ENCODE results near the gene DDR2.
"Not testable (repeated sequence)": the region's sequence is repeated elsewhere in the genome, so short reads cannot be mapped to it uniquely, and the experiment has no call there.

DDR2 gene

DNA sequence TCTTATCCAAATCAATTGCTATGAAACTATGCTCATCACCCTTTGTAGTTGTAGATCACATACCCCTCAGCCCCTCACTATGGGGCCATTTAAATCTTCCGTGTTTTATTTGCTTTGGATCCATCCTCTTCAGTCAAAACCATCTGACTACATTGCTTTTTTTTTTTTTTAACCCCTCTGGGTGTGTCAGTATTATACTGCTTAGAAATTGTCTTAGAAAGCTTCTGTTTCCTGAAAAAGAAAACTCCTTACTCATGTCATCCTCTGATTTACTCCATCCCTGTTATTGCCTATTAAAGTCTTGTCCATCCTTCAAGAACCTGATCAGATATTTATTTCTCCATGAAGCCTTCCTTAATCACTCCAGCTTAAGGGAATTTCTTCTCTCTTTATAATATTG, 84.3 kb downstream of the DDR2 start:
- Histone ChIP-seq H3K27me3 (ENCODE audit: control insufficient read depth in 1 of 2, insufficient read depth in 2 of 2, low read length in 2 of 2) (no peaks in the 10 kb centered on the region), H3K9ac (ENCODE audit: low read depth in 1 of 2, low read length in 2 of 2) (no peak overlapping the region), H3K4me1 (ENCODE audit: control insufficient read depth in 1 of 2, insufficient read depth in 2 of 2, low read length in 2 of 2) (no peaks in the 10 kb centered on the region), H3K27ac (ENCODE audit: low read depth, low read length) (no peak overlapping the region), H3K4me3 (ENCODE audit: low read depth in 1 of 2, low read length in 2 of 2) (no peak overlapping the region), H3K9me3 (ENCODE audit: control insufficient read depth in 1 of 2, low read length in 2 of 2) (no peaks in the 10 kb centered on the region), H3K36me3 (ENCODE audit: control insufficient read depth in 1 of 2, insufficient read depth in 2 of 2, low read length in 2 of 2) (no peaks in the 10 kb centered on the region)

DNA sequence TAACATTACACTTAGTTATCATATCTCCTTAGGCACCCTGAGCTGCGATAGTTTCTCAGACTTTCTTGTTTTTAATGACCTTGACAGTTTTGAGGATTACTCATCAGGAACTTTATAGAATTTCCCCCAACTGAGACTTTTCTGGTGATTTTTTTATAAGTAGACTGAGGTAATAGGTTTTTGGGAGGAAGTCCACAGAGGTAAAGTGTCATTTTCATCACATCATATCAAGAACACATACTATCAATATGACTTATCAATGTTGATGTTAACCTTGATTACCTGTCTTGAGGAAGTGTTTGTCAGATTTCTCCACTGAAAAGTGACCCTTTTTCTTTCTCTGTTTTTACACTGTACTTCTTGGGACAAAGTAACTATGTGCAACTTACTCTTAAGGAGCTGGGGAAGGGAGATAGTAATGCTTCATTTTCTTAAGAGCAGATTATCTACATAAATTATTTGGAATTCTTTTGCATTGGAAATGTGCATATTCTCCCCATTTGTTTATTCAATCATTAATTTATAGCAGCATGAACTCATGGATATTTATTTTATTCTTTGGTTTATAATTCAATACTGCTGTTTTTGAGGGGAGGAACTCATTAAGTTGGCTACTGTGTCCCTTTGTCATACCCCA, 85.4 kb downstream of the DDR2 start:
- no peaks in the 10 kb centered on the region for H3K27me3 ChIP-seq (ENCODE audit: control insufficient read depth in 1 of 2, insufficient read depth in 2 of 2, low read length in 2 of 2)
- H3K27ac ChIP-seq (ENCODE audit: low read depth, low read length), result no peak overlapping the region

DNA sequence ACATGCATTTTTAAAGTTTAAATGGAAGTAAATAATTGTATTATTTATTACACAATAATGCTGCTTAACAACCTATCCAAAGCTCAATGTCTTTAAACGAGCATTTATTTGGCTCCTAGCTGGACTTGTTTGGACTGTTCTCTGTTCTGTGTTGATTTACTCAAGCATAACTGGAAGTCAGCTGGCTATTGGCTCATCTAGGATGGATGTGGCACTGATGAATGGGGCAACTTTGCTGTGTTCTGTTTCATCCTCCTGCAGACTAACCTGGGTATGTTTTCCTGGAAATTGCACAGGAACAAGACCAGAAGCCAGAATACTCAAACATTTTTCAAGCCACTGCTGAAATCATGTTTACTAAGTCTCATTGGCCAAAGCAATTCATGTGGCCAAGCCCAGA, 87.4 kb downstream of the DDR2 start:
- H3K36me3 ChIP-seq (ENCODE audit: control insufficient read depth in 1 of 2, insufficient read depth in 2 of 2, low read length in 2 of 2), result no peaks in the 10 kb centered on the region
- H3K27ac ChIP-seq (ENCODE audit: low read depth, low read length), result no peak overlapping the region
- H3K4me3 ChIP-seq (ENCODE audit: low read depth in 1 of 2, low read length in 2 of 2), result no peak overlapping the region
- no peaks in the 10 kb centered on the region for H3K4me1 ChIP-seq (ENCODE audit: control insufficient read depth in 1 of 2, insufficient read depth in 2 of 2, low read length in 2 of 2)
- no peak overlapping the region for H3K9ac ChIP-seq (ENCODE audit: low read depth in 1 of 2, low read length in 2 of 2)
- H3K9me3 ChIP-seq (ENCODE audit: control insufficient read depth in 1 of 2, low read length in 2 of 2), result no peaks in the 10 kb centered on the region
- H3K27me3 ChIP-seq (ENCODE audit: control insufficient read depth in 1 of 2, insufficient read depth in 2 of 2, low read length in 2 of 2), result no peaks in the 10 kb centered on the region

More for the DNA sequence above, 85.4 kb downstream of the DDR2 start:
- no peak overlapping the region for H3K4me3 ChIP-seq (ENCODE audit: low read depth in 1 of 2, low read length in 2 of 2)
- no peak overlapping the region for H3K9ac ChIP-seq (ENCODE audit: low read depth in 1 of 2, low read length in 2 of 2)
- H3K36me3 ChIP-seq (ENCODE audit: control insufficient read depth in 1 of 2, insufficient read depth in 2 of 2, low read length in 2 of 2), result no peaks in the 10 kb centered on the region
- H3K9me3 ChIP-seq (ENCODE audit: control insufficient read depth in 1 of 2, low read length in 2 of 2), result no peaks in the 10 kb centered on the region
- H3K4me1 ChIP-seq (ENCODE audit: control insufficient read depth in 1 of 2, insufficient read depth in 2 of 2, low read length in 2 of 2), result no peaks in the 10 kb centered on the region

DNA sequence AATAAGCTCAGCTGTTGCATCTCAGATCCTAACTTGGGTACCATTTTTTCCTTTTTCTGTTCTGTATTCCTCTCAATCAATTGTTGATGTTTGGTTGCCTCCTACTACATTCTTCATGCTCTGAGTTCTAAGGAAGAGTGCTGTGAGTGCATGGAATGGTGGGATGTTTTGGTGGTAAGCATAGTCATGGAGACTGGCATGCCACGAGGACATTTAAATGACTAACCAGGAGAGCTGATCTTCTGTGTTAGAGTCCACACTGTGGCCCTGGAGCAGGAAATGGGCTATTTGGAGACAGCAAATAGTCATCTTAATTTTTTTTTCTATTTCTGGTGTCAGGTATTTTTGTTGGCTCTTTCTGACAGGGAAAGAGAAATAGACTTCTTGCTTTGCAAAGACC, 88.7 kb downstream of the DDR2 start:
- H3K4me3 ChIP-seq (ENCODE audit: low read depth in 1 of 2, low read length in 2 of 2), result no peak overlapping the region
- H3K36me3 ChIP-seq (ENCODE audit: control insufficient read depth in 1 of 2, insufficient read depth in 2 of 2, low read length in 2 of 2), result no peaks in the 10 kb centered on the region
- H3K9me3 ChIP-seq (ENCODE audit: control insufficient read depth in 1 of 2, low read length in 2 of 2), result no peaks in the 10 kb centered on the region
- no peaks in the 10 kb centered on the region for H3K4me1 ChIP-seq (ENCODE audit: control insufficient read depth in 1 of 2, insufficient read depth in 2 of 2, low read length in 2 of 2)
- no peak overlapping the region for H3K27ac ChIP-seq (ENCODE audit: low read depth, low read length)
- H3K27me3 ChIP-seq (ENCODE audit: control insufficient read depth in 1 of 2, insufficient read depth in 2 of 2, low read length in 2 of 2), result no peaks in the 10 kb centered on the region
- no peak overlapping the region for H3K9ac ChIP-seq (ENCODE audit: low read depth in 1 of 2, low read length in 2 of 2)

DNA sequence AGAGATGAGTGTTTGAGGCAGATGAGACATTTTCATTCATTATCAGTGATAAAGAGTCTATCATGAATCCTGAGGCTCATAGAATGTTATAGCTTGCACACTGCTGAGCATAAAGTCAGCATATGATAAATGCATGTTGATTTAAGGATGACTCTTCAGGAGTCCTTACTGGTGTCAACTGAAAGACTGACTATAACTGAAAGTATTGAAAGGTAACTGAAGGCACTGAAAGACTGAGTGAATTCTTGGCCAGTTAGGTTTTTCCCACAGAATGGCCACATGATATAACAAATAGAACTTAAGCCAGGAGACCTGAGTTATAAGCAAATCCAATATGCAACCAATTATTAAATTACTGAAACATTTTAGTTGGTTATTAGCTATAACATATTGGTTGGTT, 89.2 kb downstream of the DDR2 start:
- Histone ChIP-seq H3K4me3 (ENCODE audit: low read depth in 1 of 2, low read length in 2 of 2) (no peak overlapping the region), H3K27ac (ENCODE audit: low read depth, low read length) (no peak overlapping the region), H3K9me3 (ENCODE audit: control insufficient read depth in 1 of 2, low read length in 2 of 2) (no peaks in the 10 kb centered on the region), H3K27me3 (ENCODE audit: control insufficient read depth in 1 of 2, insufficient read depth in 2 of 2, low read length in 2 of 2) (no peaks in the 10 kb centered on the region), H3K4me1 (ENCODE audit: control insufficient read depth in 1 of 2, insufficient read depth in 2 of 2, low read length in 2 of 2) (no peaks in the 10 kb centered on the region), H3K9ac (ENCODE audit: low read depth in 1 of 2, low read length in 2 of 2) (no peak overlapping the region), H3K36me3 (ENCODE audit: control insufficient read depth in 1 of 2, insufficient read depth in 2 of 2, low read length in 2 of 2) (no peaks in the 10 kb centered on the region)

DNA sequence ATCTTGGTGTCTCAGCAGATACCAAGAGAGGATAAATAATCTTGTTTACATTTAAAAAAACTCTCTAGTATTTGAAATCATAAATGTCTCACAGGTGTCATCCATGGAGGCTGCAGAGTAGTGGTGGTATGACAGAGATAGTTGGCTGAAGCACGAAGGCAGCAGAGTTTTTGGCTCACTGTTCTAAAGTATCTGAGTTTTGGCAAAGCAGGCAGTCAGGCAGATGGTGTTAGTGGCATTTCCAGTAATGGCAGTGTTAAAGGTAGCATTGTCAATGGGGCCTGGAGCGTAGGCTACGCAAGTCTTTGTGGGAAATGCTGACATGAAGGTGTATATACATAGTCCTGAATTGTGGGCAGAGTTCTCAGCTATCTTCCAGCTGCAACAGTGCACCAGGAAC, 89.8 kb downstream of the DDR2 start:
- no peak overlapping the region for H3K27ac ChIP-seq (ENCODE audit: low read depth, low read length)
- H3K27me3 ChIP-seq (ENCODE audit: control insufficient read depth in 1 of 2, insufficient read depth in 2 of 2, low read length in 2 of 2), result no peaks in the 10 kb centered on the region
- no peaks in the 10 kb centered on the region for H3K36me3 ChIP-seq (ENCODE audit: control insufficient read depth in 1 of 2, insufficient read depth in 2 of 2, low read length in 2 of 2)
- H3K4me1 ChIP-seq (ENCODE audit: control insufficient read depth in 1 of 2, insufficient read depth in 2 of 2, low read length in 2 of 2), result no peaks in the 10 kb centered on the region
- H3K9ac ChIP-seq (ENCODE audit: low read depth in 1 of 2, low read length in 2 of 2), result no peak overlapping the region
- H3K9me3 ChIP-seq (ENCODE audit: control insufficient read depth in 1 of 2, low read length in 2 of 2), result no peaks in the 10 kb centered on the region
- H3K4me3 ChIP-seq (ENCODE audit: low read depth in 1 of 2, low read length in 2 of 2), result no peak overlapping the region

DNA sequence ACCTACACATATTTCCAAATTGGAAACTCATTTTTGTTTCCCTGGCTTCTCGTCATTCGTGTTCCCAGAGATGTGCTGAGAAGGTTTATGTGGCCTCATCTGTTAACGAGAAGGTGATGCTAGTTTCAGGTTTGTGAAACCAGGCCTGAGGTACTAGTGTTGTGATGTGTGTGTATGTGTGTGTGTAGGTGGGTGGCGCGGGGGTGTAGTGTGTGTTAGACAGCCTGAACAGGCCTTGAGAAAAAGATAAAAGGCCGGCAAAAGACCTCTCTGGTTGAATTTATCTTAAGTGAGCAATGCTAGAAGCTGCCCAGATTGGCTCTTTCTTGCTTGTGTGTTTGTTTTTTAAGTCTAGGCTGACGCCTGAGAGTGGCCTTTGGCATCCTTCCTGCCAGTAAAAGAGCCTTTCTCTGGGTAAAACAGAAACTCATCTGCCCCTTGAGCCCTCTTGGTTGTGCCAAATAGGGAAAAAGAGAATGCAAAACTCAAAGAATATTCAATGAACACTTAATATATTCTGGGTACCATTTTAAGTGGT, 92.4 kb downstream of the DDR2 start:
- Histone ChIP-seq H3K9me3 (ENCODE audit: control insufficient read depth in 1 of 2, low read length in 2 of 2) (no peaks in the 10 kb centered on the region), H3K4me3 (ENCODE audit: low read depth in 1 of 2, low read length in 2 of 2) (no peak overlapping the region), H3K4me1 (ENCODE audit: control insufficient read depth in 1 of 2, insufficient read depth in 2 of 2, low read length in 2 of 2) (no peaks in the 10 kb centered on the region), H3K36me3 (ENCODE audit: control insufficient read depth in 1 of 2, insufficient read depth in 2 of 2, low read length in 2 of 2) (no peaks in the 10 kb centered on the region), H3K27me3 (ENCODE audit: control insufficient read depth in 1 of 2, insufficient read depth in 2 of 2, low read length in 2 of 2) (no peaks in the 10 kb centered on the region), H3K9ac (ENCODE audit: low read depth in 1 of 2, low read length in 2 of 2) (no peak overlapping the region), H3K27ac (ENCODE audit: low read depth, low read length) (no peak overlapping the region)

DNA sequence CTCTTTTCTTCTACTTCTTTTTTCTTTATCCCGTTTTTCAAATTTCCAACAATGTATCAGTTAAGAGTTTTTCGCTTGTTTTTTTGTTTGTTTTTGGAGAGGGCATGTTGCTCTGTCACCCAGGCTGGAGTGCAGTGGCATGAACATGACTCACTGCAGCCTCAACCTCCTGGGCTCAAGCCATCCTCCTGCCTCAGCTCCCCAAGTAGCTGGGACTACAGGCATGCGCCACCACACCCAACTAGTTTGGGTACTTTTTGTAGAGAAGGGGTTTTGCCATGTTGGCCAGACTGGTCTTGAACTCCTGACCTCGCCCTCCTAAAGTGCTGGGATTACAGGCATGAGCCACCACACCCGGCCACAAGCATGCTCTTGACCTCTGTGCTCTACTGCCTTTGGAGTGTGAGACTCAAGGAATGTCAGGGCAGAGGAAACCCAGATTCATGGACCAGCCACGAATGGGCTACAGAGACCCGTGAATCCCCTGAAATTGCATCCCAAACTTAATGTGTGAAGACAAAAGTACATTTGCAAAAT, 93.1 kb downstream of the DDR2 start:
- Histone ChIP-seq H3K36me3 (ENCODE audit: control insufficient read depth in 1 of 2, insufficient read depth in 2 of 2, low read length in 2 of 2) (no peaks in the 10 kb centered on the region), H3K4me1 (ENCODE audit: control insufficient read depth in 1 of 2, insufficient read depth in 2 of 2, low read length in 2 of 2) (no peaks in the 10 kb centered on the region), H3K9me3 (ENCODE audit: control insufficient read depth in 1 of 2, low read length in 2 of 2) (no peaks in the 10 kb centered on the region), H3K27me3 (ENCODE audit: control insufficient read depth in 1 of 2, insufficient read depth in 2 of 2, low read length in 2 of 2) (no peaks in the 10 kb centered on the region), H3K4me3 (ENCODE audit: low read depth in 1 of 2, low read length in 2 of 2) (no peak overlapping the region), H3K27ac (ENCODE audit: low read depth, low read length) (no peak overlapping the region), H3K9ac (ENCODE audit: low read depth in 1 of 2, low read length in 2 of 2) (no peak overlapping the region)

DNA sequence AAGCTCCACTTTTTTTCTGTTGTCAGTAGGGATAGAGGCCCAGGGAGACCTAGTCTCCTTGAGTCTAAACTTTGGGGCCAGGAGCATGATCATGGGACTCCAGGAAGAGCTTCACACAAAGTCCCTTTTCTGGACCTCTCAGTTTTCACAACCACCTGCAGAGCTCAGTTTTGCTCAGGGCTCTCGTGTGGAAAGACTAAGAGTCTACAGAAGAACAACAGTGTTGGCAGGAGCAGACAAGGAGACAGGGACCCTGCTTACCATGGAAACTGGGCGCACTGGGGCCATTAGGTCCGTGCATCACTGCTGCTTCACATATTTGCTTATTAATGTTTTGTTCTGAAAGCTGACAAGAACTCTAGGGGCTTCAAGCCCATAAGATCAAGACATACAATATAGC, 94.3 kb downstream of the DDR2 start:
- H3K4me1 ChIP-seq (ENCODE audit: control insufficient read depth in 1 of 2, insufficient read depth in 2 of 2, low read length in 2 of 2), result no peaks in the 10 kb centered on the region
- H3K9me3 ChIP-seq (ENCODE audit: control insufficient read depth in 1 of 2, low read length in 2 of 2), result no peaks in the 10 kb centered on the region
- H3K27me3 ChIP-seq (ENCODE audit: control insufficient read depth in 1 of 2, insufficient read depth in 2 of 2, low read length in 2 of 2), result no peaks in the 10 kb centered on the region
- no peak overlapping the region for H3K4me3 ChIP-seq (ENCODE audit: low read depth in 1 of 2, low read length in 2 of 2)
- H3K9ac ChIP-seq (ENCODE audit: low read depth in 1 of 2, low read length in 2 of 2), result no peak overlapping the region
- H3K36me3 ChIP-seq (ENCODE audit: control insufficient read depth in 1 of 2, insufficient read depth in 2 of 2, low read length in 2 of 2), result no peaks in the 10 kb centered on the region
- no peak overlapping the region for H3K27ac ChIP-seq (ENCODE audit: low read depth, low read length)

DNA sequence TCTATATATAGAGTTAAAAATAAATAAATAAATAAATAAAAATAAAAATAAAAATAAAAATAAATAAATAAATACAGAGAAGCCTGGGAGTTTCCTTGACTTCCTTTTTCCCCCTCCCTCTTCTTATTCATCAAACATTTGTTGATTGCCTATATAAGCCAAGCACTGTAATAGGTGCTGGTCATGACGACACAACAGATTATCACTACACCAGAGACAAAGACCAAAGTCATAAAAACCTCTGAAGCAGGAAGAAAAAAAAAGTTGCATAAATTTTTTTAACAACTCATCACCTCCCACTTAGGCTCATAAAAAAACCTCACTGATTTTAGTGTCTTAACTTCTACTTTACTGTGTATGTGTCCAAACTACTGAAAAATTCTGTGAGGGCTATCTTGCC, 95.2 kb downstream of the DDR2 start:
- not testable (repeated sequence) for H3K27me3 ChIP-seq (ENCODE audit: control insufficient read depth in 1 of 2, insufficient read depth in 2 of 2, low read length in 2 of 2); H3K4me1 ChIP-seq (ENCODE audit: control insufficient read depth in 1 of 2, insufficient read depth in 2 of 2, low read length in 2 of 2); H3K27ac ChIP-seq (ENCODE audit: low read depth, low read length); H3K4me3 ChIP-seq (ENCODE audit: low read depth in 1 of 2, low read length in 2 of 2); H3K9ac ChIP-seq (ENCODE audit: low read depth in 1 of 2, low read length in 2 of 2); H3K36me3 ChIP-seq (ENCODE audit: control insufficient read depth in 1 of 2, insufficient read depth in 2 of 2, low read length in 2 of 2); H3K9me3 ChIP-seq (ENCODE audit: control insufficient read depth in 1 of 2, low read length in 2 of 2)
